Superior temporal gyrus (tissue), 1 donor: ENCODE measurements around the gene EEFSEC.
A peak's percentile ranks its signal among the peaks of the same experiment; 100 is the strongest.

Experiments
- DNase-seq: peaks from one replicate; pipeline ENCODE4 v3.0.0-alpha.2; 2016; ENCODE audit errors: extremely low spot score

EEFSEC gene

DNA sequence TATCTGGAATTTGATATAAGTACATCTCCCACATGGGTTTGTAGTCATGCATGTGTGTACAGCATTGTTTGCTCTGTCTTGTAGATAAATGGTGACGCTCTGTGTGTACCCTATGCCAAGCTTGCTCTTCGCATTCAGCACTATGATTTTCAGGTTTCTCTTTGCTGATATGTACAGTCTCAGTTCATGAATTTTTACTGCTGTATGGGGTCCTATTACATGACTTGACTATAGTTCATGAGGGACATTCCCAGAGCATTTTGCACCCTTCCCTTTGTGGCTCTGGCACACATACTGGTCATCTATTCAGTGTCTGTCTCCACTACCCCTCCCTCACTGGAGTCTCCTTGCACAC is 132.7 kb downstream of the EEFSEC start:
- no peak for DNase-seq

DNA sequence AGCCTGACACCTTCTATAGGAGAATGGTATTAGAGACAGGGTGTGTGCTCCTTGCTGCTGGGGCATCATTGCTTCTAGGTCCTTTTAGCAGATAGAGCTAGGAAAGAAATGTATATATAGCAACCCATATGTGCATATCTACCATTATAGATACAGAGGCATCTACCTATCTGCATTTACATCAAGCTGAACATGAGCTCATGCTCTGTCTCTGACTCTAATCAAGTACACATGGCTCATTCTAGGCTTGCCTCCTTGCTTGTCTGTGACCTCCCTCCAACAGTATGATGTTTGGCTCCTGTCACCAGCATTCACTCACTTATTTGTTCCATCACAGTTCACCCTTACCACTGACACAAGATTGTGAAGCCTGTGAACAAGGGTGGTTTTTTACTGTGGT is 133.4 kb downstream of the EEFSEC start:
- DNase-seq, result no peak

DNA sequence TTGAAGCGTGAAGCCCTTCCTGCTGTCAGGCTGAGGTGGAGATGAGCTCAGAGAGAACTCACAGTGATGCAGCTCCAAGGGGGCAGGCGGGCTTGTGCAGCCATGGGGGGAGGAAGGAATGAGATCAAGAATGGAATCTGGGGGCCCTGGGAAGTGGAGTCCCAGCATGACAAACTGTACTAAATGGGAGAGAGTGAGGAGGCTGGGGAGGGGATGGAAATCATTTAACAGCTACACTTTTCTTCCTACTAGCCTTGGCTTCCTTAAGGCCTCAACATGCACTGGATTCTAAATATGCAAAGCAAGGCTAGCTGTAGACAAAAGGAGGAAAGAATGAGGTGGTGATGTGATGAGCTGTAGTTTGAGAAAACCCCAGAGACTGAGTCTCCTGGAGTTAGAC is 133.9 kb downstream of the EEFSEC start:
- DNase-seq, result no peak

DNA sequence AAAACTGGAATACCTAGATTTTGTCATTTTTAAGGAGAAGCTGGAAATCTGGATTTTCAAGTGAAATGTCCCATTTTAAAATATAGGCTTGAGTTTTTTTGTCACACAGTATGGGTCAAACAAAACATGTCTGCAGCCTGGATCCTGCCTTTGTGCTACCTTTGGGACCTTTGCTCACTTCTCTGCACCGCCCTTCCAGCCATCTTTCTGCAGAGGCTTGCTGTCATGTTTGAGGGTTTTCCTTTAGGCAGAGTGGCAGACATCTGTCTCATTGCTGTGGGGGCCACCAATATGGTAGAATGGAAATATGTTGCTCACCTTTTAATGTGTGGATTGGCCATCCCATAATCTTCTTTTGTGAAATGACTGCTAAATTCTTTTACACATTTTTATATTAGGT is 136.3 kb downstream of the EEFSEC start:
- DNase-seq, result no peak

DNA sequence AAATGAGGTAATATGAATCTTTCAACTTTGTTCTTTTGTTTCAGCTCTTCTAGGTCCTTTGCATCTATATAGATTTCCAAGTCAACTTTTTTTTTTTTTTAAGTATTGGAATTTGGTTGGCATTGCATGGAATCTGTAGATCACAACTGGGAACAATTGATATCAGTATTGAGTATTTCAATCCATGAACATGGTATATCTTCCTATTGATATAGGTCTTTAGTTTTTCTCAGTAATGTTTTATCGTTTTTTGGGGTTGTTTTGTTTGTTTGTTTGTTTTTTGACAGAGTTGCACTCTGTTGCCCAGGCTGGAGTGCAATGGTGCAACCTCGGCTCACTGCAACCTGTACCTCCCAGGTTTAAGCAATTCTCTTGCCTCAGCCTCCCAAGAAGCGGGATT is 137.2 kb downstream of the EEFSEC start:
- no peak for DNase-seq

DNA sequence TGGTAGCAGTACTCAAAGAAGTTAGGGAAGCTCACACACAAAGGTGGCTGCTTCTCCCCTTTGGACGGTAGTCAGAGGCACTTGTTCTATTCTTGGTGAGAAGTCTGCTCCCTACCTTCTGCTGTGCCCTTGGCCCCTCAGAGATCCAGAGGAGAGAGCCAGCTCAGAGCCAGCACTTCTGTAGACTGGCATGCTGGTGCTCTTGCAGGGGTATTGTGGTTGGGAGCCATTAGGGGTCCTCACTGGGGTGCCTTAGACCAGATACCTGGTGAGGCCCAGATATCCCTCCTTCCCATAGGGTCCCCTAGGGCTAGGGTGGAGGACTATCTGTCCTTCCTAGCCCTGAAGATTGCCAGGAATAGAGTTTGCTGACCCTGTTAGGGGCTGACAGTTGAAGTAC is 140.6 kb downstream of the EEFSEC start:
- DNase-seq, result no peak

DNA sequence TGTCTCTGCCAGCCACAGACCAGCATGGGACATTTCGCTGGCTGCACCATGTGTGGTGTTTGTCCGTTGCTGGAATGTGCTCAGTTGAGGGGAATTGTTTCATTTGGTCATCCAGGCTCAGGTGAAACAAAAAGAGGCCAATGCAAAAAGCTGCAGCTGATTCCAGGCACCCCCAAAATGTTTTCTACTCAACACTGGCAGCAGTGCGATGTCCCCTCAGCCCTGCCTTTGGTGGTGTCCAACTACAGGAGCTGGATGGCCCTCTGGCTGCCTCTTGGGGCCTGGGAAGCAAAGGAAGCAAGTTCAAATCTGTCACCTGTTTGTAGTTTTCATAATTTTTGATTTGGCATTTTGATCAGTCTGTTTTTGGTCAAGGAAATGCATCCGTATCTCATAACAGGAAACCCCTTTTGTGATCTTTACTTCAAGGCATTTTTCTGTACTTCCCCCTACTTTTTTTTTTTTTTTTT is 141.8 kb downstream of the EEFSEC start:
- DNase-seq, result no peak

DNA sequence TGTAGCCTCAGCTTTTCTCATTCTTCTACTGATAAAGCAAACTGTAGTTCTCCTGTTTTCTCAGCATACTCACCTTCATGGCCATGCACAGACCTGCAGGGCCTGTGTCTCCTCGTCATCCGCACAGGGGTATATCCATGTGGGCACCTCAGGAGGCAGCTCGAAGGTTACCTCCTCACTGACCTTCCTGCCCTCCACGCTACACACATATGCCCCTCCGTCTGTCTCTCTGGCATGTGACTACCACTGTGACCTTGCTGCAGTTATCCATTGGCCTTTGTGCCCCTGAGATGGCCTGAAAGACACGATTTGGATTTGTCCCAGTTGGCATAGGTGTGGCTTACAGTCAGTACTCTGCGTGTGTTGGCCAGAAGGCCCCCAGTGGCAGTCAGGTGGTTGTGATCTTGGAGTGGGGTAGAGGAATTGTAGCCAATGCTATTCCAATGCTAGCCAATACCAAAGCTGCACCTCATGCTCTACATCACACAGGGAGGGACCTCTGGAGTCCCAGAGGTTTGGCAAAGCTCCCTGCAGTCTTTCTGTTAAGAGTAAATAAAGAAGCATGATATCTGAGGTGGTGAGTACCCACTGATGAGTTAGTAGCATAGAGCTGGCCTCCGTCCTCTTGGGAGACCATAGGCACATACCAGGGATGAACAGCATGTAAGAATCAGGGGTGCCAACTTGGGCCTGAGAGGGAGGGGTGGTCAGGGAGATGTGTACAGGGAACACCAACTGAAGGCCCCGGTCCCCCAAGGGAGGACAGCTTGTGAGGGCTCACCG is 143.4 kb downstream of the EEFSEC start:
- no peak for DNase-seq

DNA sequence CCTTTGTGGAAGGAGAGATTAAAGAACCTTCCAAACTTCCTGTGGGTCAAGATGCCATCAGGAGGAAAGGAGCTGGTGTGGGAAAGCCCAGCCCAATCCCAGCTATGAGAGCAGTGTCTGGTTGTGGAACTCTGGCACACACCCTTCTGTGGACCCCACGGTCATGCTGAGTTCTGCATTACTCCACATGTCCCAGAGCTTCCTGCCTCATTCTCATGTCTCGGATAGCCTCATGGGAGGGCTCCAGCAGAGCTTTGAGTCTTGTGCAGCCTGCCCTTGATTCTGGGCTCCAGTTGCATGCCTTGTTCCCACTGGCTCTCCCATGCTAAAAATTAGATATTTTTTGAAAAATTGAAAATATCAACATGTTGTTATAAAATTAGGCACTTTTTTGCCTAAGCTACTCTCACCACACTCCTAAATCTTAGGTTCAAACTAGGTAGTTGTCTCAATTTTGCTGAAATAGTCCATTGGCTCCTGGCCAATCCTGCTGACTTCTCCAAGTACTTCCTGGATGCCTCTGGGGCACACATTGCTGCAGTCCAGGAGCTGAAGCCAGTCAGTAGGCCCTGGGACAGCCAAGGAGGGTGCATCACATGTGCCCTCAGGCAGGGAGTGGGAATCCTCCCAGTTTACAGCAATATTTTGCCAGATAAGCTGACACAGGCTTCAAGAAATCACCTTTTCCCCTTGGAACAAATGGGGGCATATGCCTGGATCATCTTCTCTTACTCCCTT is 144.3 kb downstream of the EEFSEC start:
- DNase-seq, result no peak

DNA sequence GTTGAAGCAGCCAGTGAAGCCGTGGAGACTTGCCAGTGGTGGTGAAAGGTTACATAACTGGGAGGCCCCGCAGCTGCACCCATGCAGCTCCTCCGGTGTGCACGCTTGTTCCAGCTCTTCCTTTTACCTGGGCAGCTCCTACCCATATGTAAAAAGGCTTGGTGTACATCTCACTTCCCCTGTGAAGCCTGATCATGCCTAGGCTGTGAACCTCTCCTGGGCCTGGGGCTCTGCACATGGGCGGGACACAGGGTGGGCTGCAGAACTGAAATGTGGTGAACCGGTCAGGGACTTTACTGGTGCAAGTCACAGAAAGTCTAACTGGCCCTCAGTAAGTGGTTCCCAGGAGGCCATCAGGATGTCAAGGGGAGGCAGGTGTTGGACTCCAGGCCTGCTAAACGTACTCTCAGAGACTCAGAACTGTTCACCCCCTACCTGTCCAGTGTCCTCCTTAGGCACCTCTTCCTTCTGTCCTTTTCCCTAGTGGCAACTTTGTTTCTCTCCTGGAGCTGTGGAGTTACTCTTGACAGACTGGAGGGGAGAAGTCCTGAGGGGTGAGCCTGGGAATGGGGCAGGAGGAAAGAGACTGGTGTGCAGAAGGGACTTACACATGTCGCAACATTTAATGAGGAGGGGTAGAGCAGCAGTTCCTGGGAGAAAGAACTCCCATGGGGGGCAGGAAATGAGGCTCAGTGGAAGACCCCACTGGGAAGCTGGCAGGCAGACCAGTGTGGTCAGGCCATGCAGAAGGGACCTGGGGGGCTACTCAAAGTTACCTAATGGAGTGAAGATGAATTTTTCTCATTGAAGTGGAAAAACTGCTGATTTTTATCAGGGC is 148.1 kb downstream of the EEFSEC start:
- no peak for DNase-seq

DNA sequence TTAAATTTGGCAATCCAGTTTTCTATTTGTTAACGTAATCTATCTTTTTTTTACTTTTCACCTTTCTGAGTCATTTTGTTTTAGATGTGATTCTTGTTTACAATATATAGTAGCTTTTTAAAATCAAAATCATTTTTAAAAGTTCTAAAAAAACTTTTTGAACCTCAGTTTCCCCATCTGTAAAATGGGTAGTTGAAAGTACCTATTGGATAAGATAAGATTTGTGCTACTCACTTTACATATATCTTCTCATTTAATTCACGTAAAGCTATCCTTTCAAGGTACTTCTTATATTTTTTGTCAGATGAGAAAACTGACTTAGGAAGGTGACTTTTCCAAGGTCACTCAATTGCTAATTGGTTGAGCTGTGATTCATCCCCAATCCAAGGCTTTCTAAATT is 153.2 kb downstream of the EEFSEC start:
- DNase-seq, result no peak

DNA sequence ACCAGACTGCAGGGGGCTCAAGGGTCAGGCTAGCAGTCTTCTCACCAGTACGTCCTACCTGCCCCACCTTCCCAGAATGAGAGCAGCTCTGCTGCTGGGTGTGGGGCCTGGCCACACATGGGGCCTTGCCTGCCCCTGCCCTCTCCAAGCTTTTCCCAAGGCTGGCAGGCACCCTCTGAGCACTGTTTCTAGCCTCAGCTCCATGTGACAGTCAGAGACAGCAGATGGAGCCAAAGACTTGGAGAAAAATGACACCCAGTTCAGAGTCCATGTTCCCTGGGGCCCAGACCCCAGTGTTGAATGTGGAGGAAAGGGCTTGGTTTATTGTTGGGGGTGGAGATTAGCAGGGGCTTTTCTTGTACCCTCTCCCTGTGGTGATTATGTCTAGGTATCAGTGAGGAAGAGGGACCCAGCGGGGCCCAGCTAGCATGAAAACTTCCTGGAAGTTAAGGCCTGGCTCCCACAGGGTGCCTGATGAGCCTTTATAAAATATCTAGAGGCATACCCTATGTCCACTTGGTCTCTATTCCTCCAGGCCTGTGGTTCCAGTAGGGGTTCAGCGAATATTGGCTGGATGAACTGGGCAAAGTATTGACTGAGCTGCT is 153.8 kb downstream of the EEFSEC start:
- DNase-seq, result no peak

DNA sequence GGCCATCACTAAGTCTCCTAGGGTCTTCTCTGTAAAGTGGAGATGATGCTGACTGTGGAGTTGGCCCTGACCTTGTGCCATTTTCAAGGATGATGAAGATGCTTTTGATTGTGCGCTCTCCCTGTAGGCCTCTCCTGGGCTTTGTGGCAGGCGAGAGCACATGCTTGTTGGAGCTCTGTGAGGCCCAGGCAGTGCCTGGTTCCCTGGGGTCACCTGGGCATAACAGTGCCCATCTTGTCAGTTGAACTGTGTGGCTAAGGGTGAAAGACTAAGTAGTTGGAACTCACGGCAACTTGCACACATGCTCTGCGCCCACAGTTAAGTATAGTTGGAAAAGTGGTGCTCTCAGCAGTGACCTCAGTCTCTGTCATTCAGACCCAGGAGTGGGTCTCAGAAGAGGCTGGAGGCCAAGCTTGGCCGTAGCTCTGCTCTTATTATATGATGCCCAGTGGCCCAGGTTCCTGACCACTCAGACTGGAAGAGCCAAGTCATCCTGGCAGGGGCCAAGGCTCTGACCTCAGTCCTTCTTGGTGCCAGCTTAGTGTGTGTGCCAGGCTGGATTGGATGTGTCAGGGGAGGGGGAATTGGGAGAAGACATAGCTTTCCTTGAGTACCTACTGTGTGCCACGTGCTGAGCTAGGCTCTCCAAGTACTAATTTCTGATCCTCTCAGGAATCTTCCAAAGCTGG is 154.6 kb downstream of the EEFSEC start:
- DNase-seq, result no peak

DNA sequence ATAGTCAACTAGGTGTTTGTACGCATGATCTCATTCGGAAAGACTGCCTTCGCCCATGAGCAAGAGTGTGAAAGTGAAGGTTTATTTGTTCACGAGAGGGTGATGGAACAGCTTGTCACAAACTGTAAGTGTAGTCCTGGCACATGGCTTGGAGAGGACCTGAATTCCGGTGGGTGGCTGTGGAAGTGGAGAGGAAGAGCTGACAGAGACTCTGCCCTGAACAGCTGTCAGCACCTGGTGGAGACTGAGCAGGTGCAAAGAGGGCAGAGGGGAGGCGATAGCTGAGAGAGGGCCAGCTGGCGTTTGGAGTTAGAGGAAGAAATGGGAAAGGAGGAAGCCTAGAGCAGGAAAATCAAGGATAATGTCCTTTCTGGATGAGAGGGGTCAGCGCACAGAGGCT is 155.7 kb downstream of the EEFSEC start:
- no peak for DNase-seq

DNA sequence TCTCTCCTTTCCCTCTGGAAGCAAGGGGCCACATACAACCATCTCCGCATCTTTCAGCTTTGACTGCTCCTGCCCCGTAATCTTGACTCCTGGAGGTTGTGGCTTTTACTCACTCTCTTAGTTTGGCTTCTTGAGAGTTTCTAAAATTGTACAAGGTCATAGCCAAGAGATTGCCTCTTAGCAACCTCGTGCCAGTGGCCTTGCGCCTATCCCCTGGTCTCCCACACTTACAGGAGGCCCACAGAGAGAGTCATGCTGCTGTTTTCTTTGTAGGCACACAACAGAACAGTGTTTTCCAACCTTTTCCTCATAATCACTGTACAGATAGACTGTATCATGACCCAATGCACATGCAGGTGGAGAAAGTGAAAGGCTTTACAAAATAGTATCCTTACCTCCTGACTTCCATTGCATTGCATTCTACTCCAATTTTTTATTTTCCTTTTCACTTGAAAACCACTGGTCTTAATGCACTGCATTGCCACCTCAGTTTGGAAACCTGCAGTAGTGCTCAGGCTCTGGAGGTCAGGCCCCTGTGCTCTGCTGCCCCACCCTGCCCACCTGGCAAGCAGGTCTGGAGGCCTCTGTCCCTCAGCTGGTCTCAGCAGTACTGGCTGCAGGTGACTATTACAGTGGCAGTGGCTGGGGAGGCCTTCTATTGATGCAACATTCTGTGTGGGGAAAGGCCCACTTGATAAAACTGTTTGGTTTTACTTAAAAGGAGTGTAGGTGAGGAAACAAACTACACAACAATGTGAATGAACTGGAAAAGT is 157.2 kb downstream of the EEFSEC start:
- DNase-seq, result no peak

DNA sequence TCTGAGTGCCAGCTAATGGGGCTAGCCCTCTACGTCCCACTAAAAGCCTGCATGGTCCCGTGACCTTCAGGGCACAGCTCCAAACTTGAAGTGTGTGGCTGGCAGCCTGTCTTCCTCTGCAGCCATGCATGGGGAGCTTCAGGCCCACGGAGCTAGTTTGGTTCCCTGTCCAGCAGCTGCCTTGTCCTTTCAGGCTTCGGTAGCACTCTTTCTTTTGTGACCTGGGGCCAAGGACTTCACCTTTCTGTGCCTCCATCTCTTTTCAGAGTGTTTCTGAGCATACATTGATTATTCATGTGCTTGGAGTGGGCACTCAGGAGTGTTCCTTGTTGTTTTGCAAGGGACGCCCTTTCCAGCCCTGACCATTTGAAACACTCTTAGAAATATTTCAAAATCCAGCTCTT is 158.2 kb downstream of the EEFSEC start:
- DNase-seq, result peak; percentile 20

DNA sequence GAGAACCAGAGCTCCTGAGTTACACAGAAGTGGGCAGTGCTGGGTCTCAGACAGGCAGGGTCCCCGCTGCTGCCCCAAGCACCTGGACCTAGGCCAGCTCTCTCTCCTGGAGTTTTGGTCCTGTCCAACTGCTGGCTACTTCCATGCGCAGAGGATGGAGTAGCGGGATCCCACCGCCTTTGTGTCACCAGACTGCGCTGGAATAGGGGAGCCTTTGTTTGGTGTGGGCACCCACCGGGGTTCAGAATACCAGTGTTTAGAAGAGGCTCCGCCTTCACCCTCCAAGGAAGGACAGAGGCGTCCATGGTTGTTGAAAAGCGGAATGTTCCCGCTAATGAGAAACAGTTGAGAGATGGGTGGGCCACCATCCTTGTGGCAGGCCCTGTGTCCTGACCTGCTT is 159.0 kb downstream of the EEFSEC start:
- no peak for DNase-seq

DNA sequence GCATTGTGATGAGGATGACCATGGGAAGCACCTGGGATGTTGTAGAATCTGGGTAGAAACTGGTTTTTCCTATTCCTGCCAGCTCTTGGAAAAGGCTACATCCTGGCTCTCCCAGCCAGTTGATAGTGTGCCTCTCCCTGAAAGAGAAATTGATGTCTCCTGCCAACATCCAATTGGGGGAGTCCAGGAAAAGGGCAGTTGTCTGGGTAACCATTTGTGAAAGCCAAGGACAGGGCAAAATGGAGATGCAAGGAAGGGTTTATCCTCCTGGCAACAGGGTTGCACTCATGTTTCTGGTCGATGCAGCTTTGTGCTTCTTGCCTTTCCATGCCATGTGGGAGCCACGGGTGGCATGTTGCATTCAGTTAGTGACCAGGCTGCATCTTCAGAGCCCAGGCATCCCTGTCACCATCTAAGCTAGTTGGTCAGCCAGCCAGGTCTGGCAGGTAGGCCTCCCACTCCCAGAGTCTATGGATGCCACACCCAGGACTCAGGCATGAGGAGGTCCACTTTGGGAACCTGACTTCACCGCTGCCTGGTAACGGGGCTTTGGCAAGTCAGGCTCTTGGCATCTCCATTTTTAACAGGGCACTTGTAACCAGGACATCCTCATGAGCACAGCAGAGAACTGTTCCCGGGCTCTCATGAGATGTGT is 159.9 kb downstream of the EEFSEC start:
- DNase-seq, result no peak

DNA sequence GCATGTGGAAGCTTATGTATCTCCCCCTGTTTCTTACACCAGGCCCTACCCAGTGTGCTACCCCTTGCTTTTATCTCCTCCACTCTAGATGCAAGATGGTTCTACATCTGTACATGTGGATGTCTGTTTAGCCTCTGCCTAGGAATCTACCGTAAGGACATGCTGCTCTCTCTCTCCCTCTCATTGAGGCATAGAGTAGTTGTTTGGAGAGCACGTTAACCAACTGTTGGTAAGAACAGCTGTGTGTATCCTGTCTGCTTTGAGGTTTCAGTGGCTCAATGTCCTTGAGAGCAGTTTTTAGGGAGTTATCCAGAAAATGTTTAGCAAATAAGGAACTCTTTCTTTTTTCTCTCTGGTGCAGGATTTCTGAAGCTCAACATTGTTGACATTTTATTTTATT is 160.7 kb downstream of the EEFSEC start:
- DNase-seq, result no peak

DNA sequence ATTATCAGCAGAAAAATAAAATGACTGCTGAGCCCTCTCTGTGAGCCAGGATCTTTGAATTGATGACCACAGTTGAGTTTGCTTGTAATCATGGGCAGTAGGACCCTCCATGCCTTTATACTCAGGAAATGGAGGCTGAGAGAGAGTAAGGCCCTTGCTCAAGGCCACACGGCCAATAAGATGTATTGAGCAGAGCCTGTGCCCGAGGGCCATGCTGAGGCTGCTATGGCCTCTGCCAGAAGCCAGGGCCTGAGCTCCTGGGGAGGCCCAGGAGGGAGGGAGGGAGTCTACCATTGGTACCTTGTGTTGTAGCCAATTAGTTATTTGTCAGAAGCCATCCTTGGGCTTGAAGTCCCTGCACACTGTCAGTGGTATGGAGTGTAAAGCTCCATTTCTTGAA is 162.0 kb downstream of the EEFSEC start:
- DNase-seq, result no peak
